ENCODE measurements around the gene CLDN6.

Gene CLDN6

DNA sequence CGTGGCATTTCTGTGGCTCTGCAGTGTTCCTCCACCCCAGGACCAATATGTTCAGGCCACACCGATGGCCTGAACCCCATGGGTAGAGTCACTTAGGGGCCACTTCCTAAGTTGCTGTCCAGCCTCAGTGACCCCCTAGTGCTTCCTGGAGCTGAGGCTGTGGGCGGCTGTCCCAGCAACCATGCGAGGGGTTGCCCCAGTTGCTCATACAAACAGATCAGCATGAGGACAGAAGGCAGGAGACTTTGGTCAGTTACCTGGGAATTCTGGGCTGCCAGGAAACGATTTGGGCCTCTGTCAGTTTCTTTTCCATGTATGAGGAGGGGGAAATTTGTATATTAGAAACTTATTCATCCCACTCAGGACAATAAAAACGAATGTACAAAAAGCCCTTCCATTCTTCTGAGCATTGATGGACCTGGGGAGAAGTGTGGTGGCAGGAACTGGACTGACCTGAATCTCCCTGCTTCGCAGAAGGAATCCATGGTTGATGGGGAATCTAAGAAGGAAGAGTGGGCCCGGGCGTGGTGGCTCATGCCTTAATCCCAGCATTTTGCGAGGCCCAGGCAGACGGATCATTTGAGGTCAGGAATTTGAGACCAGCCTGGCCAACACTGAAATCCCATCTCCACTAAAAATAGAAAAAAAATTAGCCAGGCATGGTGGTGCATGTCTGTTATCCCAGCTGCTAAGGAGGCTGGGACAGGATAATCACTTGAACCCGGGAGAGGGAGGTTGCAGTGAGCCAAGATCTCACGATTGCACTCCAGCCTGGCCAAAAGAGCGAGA lies 42.5 kb upstream of the CLDN6 start:
- TF ChIP-seq, protein P1, sequence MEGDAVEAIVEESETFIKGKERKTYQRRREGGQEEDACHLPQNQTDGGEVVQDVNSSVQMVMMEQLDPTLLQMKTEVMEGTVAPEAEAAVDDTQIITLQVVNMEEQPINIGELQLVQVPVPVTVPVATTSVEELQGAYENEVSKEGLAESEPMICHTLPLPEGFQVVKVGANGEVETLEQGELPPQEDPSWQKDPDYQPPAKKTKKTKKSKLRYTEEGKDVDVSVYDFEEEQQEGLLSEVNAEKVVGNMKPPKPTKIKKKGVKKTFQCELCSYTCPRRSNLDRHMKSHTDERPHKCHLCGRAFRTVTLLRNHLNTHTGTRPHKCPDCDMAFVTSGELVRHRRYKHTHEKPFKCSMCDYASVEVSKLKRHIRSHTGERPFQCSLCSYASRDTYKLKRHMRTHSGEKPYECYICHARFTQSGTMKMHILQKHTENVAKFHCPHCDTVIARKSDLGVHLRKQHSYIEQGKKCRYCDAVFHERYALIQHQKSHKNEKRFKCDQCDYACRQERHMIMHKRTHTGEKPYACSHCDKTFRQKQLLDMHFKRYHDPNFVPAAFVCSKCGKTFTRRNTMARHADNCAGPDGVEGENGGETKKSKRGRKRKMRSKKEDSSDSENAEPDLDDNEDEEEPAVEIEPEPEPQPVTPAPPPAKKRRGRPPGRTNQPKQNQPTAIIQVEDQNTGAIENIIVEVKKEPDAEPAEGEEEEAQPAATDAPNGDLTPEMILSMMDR (IDR thresholded peaks at IDR 0.05; ENCODE audit: low read depth, low read length): no peak

GRCh38 chr16:3059723-3060242 lies 41.8 kb upstream of the CLDN6 start:
- peak overlapping the region; percentile 80 for H3K4me3 ChIP-seq (ENCODE audit: low read depth, low read length)
- TF ChIP-seq, protein P1 (IDR thresholded peaks at IDR 0.05; ENCODE audit: low read depth, low read length): no peak

More for the DNA sequence above, 42.5 kb upstream of the CLDN6 start:
- no peak overlapping the region for H3K4me3 ChIP-seq (ENCODE audit: low read depth, low read length)

DNA sequence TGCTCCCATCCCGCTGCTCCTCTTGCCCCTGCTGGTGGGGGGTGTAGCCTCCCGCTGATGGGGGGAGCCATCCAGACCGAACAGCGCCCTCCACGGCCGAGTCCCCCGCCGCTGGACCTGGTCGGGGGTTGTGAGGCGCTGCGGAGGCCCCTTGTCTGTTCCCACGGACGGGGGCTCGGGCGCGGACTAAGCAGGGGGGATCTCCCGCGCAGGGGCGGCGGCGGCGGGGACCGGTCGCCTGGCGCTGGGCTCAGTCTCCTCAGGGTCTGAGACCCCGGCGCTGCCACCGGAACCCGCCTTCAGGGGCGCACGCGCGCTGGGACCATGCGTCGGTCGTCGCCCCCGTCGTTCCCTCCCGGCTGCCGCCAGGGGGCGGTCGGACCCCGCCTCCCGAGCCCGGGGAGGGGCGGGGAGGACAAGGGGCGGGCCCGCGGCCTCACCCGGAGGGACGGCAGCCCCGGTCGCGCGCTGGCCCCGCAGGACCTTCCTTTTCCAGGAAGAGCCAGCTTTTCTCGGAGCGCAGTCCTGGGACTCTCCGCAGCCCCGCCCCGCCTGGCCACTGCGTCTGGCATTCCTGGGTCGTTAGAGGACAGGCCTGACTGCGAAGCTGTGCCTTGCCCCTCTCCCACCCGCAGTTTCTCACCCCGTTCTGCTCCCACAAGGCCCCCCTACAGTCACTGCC lies 41.2 kb upstream of the CLDN6 start:
- peak overlapping the region; percentile 80 for H3K4me3 ChIP-seq (ENCODE audit: low read depth, low read length)
- TF ChIP-seq, protein P1 (IDR thresholded peaks at IDR 0.05; ENCODE audit: low read depth, low read length): peak; percentile 57

- peak overlapping the region; percentile 80 for H3K4me3 ChIP-seq (ENCODE audit: low read depth, low read length)
- TF ChIP-seq, protein P1 (IDR thresholded peaks at IDR 0.05; ENCODE audit: low read depth, low read length): no peak
Observed at GRCh38 chr16:3058139-3059030, 40.4 kb upstream of the CLDN6 start.

GRCh38 chr16:3057181-3058138 lies 39.5 kb upstream of the CLDN6 start:
- no peak overlapping the region; the same call in 1 of the 2 replicates for H3K4me3 ChIP-seq (ENCODE audit: low read depth, low read length)
- TF ChIP-seq, protein P1 (IDR thresholded peaks at IDR 0.05; ENCODE audit: low read depth, low read length): no peak
